ENCODE data around the gene B3GNT8. TPM values are rescaled to one million over a fixed set of nuclear protein-coding genes. Genes with fewer than 3 reads are reported as not detected.
"Not testable (repeated sequence)": the region's sequence is repeated elsewhere in the genome, so short reads cannot be mapped to it uniquely, and the experiment has no call there.

The B3GNT8 gene
- total RNA-seq, 1 donor from 2014 or later: 40.4 TPM

DNA sequence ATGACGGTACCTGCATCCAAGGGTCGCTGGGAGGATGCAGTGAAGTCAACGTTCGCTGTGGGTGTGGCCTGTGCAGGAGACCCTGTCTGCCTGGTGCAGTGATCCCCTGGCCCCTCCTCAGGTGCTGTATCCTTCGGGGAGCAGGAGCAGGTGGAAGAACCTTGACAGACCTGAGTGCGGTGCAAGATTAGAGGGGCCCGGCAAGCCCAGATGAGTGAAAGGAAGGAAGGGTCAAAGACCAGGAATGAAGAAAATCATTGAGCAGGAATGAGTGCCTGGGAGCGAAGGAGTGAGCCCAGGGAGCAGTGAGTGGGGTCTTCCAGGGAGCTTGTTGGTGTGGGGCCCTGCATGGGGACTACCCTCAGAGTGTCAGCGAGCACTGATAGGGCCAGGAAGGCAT lies 12.7 kb downstream of the B3GNT8 start:
- no peak for ATAC-seq

DNA sequence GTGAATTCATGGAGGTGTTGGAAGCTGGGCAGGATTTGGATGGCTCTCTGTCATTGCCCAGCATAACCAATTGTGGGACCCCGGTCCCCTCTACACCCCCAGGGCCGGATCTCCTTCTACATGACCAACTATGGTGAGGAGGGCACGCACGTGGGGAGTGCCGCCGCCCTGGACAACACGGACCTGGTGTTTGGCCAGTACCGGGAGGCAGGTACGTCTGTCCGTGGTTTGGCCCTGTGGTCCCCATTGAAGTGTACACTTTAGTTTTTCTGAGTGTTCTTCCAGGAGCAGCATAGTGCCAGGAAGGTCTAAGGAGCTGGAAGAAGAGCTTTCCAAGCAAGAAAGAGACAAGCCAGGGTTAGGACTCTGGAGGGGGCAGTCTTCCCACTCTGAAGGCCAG lies 13.2 kb downstream of the B3GNT8 start:
- ATAC-seq: no peak

DNA sequence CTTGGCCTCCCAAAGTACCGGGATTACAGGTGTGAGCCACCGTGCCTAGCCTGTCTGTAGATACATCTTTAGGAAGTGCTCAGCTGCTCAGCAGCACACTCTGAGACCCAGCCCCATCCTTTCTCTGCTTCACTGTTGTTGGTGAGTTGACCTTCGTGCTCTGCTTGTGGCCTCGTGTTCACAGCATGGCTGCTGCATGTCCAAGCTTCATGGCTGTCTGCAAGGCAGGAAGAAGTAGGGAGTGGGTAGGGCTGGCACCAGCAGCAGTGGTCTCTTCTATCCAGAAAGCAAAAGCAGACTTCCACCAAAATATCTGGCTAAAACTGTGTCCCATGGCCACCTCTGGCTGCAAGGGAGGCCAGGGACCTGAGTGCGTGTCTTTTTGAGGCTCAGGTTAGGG lies 14.2 kb downstream of the B3GNT8 start:
- no peak for ATAC-seq

GRCh38 chr19:41411968-41412265 lies 15.3 kb downstream of the B3GNT8 start:
- ATAC-seq: no peak

- ATAC-seq: no peak
Observed at GRCh38 chr19:41411100-41411967, 15.8 kb downstream of the B3GNT8 start.

DNA sequence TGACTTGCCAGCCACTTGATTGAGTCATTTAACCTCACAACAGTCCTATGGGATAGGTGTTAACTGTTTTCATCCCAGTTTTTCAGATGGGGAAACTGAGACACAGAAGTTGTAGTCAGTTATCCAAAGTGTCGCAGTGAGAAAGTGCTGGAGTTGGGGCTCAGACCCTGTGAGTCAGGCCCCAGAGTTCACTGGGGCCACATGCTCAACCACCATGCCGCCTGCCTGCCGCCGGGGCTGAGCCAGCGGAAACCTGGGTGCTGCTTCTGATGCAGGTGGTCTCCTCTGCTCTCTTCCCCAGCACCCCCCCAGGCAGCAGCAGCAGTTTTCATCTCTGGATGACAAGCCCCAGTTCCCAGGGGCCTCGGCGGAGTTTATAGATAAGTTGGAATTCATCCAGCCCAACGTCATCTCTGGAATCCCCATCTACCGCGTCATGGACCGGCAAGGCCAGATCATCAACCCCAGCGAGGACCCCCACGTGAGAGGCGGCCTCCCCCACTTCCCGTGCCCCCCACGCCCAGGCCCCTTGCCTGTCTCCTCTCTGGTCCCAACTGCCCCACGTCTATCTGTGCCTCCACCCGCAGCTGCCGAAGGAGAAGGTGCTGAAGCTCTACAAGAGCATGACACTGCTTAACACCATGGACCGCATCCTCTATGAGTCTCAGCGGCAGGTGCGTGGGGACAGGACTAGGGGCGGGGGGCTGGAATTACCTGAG lies 16.7 kb downstream of the B3GNT8 start:
- no peak for ATAC-seq

DNA sequence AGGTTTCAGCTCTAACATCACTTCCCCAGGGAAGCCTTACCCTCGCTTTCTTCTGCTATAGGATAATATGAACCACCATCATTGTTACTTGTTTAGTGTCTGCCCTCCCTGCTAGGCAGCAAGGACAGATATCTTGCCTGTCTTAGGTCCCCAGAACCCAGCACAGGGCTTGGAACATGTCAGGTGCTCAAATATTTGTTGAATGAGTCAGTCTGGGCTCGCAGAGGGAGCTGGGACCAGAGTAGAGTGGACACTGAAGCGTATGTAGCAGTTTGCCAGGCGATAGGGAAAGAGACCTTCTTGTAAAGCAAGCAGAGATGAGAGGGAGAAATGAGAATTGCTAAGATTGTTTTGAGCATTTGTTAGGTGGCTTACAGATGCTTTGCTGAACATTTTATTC lies 17.9 kb downstream of the B3GNT8 start:
- no peak for ATAC-seq

GRCh38 chr19:41408846-41409245 lies 18.3 kb downstream of the B3GNT8 start:
- ATAC-seq: not testable (repeated sequence)

DNA sequence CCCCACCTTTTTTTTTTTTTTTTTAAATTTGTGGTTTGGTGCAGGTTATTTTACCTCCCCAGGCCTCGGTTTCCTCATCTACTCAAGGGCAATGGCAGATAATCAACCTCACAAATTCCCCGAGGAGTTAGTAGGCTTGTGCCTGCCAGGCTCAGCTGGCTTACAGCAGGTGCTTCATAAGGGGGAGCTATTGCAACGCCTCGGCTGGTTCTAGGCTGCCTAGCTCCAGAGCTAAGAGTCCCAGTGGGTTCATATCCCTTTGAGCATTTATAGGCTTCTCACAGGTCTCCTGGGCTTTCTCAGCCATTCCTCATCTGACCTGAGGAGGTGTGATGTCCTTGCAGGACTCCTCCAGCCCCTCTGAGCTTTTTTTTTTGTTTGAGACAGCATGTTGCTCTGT lies 18.9 kb downstream of the B3GNT8 start:
- no peak for ATAC-seq

DNA sequence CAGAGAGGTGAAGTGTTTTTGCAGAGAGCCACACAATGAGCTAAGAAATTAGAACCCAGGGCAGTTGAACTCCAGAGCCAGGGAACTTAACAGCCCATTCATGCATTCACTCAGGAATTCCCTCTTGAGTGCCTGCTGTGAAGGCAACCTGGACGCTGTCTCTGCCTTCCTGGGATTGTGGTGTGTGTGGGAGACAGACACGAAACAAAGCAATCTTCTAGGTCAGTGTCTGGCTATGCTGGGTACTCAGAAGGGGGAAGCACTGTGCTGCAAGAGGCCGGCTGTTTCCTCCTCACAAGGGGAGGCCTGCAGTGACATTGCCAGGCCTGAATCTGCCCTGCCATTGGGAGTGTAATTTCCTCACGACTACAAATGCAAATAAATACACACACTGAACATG lies 19.9 kb downstream of the B3GNT8 start:
- ATAC-seq: no peak

GRCh38 chr19:41405776-41406175 lies 21.4 kb downstream of the B3GNT8 start:
- peak; percentile 24 for ATAC-seq

DNA sequence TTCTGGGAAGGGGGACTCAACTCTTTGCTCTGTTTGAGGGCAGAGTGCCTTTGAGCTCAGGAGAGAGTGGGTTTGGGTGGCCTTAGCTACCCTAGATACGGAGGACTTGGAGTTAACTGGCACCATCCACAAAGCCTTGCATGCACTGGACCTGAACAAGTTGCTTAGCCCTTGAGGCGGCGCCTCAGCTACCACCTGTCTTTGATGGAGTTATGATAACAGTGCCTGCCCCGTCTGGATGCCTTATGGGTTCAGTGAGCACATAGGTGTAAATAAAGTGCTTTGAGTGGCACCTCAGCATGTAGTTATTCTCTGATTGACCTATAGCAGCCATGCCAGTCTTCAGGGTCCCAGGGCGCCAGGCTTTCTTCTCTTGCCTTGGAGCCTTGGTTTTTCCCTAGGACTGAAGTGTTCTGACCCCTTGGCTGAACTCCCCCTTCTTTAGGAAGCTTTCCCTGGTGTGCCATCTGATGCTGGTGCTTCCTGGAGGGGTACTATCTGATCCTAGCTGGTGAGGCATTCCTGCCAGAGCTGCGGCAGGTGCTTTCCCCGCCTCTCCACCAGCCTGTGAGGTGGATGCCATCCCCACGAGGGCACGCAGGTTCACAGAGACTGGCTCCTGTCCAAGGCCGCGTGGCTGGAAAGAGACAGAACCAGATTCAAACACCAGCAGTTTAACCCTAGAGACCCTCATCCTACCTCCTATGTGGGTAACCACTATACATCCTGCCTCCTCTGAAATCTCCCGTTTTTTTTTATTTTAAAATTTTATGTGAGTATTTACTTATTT lies 23.8 kb downstream of the B3GNT8 start:
- ATAC-seq: no peak

DNA sequence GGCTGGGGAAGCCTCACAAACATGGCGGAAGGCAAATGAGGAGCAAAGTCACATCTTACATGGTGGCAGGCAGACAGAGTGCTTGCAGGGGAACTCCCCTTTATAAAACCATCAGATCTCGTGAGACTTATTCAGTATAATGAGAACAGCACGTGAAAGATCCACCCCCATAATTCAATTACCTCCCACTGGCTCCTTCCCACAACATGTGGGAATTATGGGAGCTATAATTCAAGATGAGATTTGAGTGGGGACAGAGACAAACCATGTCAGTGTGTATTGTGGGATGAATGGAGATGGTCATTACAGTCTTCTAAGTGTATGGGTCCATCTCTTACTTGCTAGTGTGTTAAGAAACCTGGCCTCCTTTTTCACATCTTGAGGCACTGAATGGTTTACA lies 25.2 kb downstream of the B3GNT8 start:
- ATAC-seq: no peak

GRCh38 chr19:41401483-41401882 lies 25.7 kb downstream of the B3GNT8 start:
- ATAC-seq: peak; percentile 2

GRCh38 chr19:41399525-41399924 lies 27.6 kb downstream of the B3GNT8 start:
- ATAC-seq: no peak

GRCh38 chr19:41399091-41399490 lies 28.1 kb downstream of the B3GNT8 start:
- peak; percentile 1 for ATAC-seq

DNA sequence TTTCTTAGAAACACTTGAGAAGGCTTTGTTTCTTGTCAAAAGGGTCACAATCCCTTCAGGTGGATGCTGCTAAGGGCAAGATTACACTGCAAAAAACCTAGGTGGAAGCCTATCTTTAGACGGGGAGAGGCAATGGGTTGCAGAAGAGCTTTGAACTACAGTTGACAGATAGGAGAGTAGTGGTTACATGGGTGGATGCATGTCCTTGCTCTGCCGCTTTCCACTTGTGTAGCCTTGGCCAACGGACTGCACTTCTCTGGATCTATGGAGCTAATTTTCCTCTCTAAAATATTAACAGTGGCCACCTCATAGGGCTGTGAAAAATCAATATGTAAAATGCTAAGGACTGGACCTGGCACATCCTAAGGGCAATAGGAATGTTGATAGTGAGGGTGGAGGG lies 28.6 kb downstream of the B3GNT8 start:
- no peak for ATAC-seq

- no peak for ATAC-seq
Observed at GRCh38 chr19:41398050-41398418, 29.1 kb downstream of the B3GNT8 start.

GRCh38 chr19:41397086-41398049 lies 29.8 kb downstream of the B3GNT8 start, which contains the start of the genes BCKDHA and EXOSC5:
TSS of gene BCKDHA (plus strand) at chr19:41397818. CDS start at chr19:41397828, 10 bp downstream.
TSS of gene EXOSC5 (minus strand) at chr19:41397359. CDS start at chr19:41397328, 31 bp downstream.
- peak; percentile 97 for ATAC-seq

- no peak for ATAC-seq
Observed at GRCh38 chr19:41395355-41395754, 31.8 kb downstream of the B3GNT8 start.

DNA sequence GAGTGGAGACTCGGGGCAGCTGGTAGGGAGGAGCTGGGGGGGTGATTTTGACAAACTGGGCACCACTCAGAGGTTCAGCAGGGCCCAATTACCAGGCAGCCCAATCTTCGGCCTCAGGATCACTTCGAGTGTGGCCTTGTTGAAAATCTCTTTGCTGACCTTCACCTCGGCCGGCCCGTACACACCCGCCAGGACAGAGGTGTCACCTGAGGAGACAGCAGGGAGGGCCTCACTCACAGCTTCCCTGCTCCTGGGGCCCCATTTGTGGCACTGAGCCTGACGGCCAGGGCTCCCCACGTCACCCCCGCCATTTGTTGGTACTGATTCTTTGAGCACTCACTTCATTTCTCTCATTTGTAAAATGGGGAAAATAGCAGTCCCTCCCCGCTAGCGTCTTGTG lies 34.4 kb downstream of the B3GNT8 start:
- ATAC-seq: no peak

DNA sequence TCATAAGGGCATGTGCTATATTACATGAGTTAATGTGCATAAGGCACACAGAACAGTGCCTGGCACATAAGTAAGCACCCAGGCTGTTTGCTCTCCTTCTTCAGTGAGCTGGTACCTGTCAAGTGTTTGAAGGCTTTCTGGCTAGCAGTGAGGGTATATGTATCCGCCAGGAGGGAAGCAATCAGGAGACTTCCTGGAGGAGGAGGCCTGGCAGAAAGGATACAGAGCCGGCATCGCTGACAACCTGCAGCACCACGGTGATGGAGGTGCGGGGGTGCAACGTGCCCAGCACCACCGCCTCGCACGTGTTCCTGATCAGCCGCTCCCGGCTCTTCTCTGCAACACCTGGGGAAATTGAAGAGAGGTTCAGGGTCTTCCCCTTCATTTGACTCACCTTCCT lies 35.6 kb downstream of the B3GNT8 start:
- no peak for ATAC-seq
